WTC11 (cell line): ENCODE measurements around the gene HCRT. TPM values are rescaled to one million over a fixed set of nuclear protein-coding genes. Genes with fewer than 3 reads are reported as not detected.

Experiments used
- ATAC-seq: fragments of 200-7000 bp; cut with Tn5 transposase; 2 replicates; pipeline ENCODE4 v1.10.0; 2021; ENCODE audit warnings: mild to moderate bottlenecking, moderate library complexity
- CTCF ChIA-PET: fragments of 300-600 bp; sonication (Branson Sonifier 250); formaldehyde crosslinking; loops from one replicate; lab custom pipeline; 2021; ENCODE audit warnings: antibody characterized with exemption; lab: Charles Lee
- POLR2A ChIA-PET: fragments of 350-600 bp; sonication (Branson Sonifier 250); formaldehyde crosslinking; loops from one replicate; lab custom pipeline; 2021; ENCODE audit warnings: antibody characterized with exemption; lab: Charles Lee
- DNase-seq: peaks from one replicate; pipeline ENCODE4 v3.0.0; 2021; ENCODE audit warnings: low spot score
- H3K27ac Mint-ChIP-seq: 2 replicates; pipeline ENCODE4 v1.8.0; 2021; ENCODE audit warnings: mixed read lengths
- H3K27me3 Mint-ChIP-seq: 2 replicates; pipeline ENCODE4 v1.8.0; 2021; ENCODE audit warnings: low read depth, mild to moderate bottlenecking, moderate library complexity, mixed read lengths
- H3K36me3 Mint-ChIP-seq: 2 replicates; pipeline ENCODE4 v1.8.0; 2021; ENCODE audit warnings: mixed read lengths
- H3K4me1 Mint-ChIP-seq: 2 replicates; pipeline ENCODE4 v1.8.0; 2022; ENCODE audit warnings: mixed read lengths
- H3K4me3 Mint-ChIP-seq: 2 replicates; pipeline ENCODE4 v1.8.0; 2021; ENCODE audit warnings: mild to moderate bottlenecking, moderate library complexity, mixed read lengths
- H3K9me3 Mint-ChIP-seq: 2 replicates; pipeline ENCODE4 v1.8.0; 2021; ENCODE audit warnings: mixed read lengths
- CBFB ChIP-seq: sonication (generic); formaldehyde crosslinking; IDR thresholded peaks from 2 replicates; pipeline ENCODE4 v1.8.1; 2022; ENCODE audit warnings: mild to moderate bottlenecking, low read depth, missing genetic modification reagents
- CDX4 ChIP-seq: fragments of 250-450 bp; sonication (Bioruptor Pico); IDR thresholded peaks from 2 replicates; pipeline ENCODE4 v1.9.0; 2021; ENCODE audit warnings: moderate library complexity, mild to moderate bottlenecking, inconsistent platforms, borderline replicate concordance
- FOXK1 ChIP-seq: sonication (generic); formaldehyde crosslinking; IDR thresholded peaks from 2 replicates; pipeline ENCODE4 v1.8.0; 2022; ENCODE audit warnings: mild to moderate bottlenecking, moderate library complexity, missing genetic modification reagents
- IRF1 ChIP-seq: sonication (generic); formaldehyde crosslinking; IDR thresholded peaks from 2 replicates; pipeline ENCODE4 v1.8.0; 2023; ENCODE audit warnings: missing genetic modification reagents
- NR1H2 ChIP-seq: sonication (generic); formaldehyde crosslinking; IDR thresholded peaks from 2 replicates; pipeline ENCODE4 v1.9.0; 2021; ENCODE audit warnings: mild to moderate bottlenecking, moderate library complexity, missing genetic modification reagents
- NR2C2 ChIP-seq: sonication (generic); formaldehyde crosslinking; IDR thresholded peaks from 2 replicates; pipeline ENCODE4 v1.8.0; 2022; ENCODE audit warnings: mild to moderate bottlenecking, missing genetic modification reagents
- OVOL2 ChIP-seq: fragments of 250-450 bp; sonication (Bioruptor Pico); IDR thresholded peaks from 2 replicates; pipeline ENCODE4 v1.9.0; 2021; ENCODE audit warnings: mild to moderate bottlenecking, borderline replicate concordance
- PREB ChIP-seq: sonication (generic); formaldehyde crosslinking; IDR thresholded peaks from 2 replicates; pipeline ENCODE4 v1.8.1; 2022; ENCODE audit warnings: mild to moderate bottlenecking, missing genetic modification reagents, moderate library complexity, borderline replicate concordance
- ZBTB21 ChIP-seq: sonication (generic); formaldehyde crosslinking; IDR thresholded peaks from 2 replicates; pipeline ENCODE4 v1.8.1; 2023; ENCODE audit warnings: mild to moderate bottlenecking, missing genetic modification reagents, borderline replicate concordance
- ZNF219 ChIP-seq: sonication (generic); formaldehyde crosslinking; IDR thresholded peaks from 2 replicates; pipeline ENCODE4 v1.8.0; 2023; ENCODE audit warnings: missing genetic modification reagents, mild to moderate bottlenecking, borderline replicate concordance
- ZNF232 ChIP-seq: sonication (generic); formaldehyde crosslinking; IDR thresholded peaks from 2 replicates; pipeline ENCODE4 v1.8.0; 2022; ENCODE audit warnings: mild to moderate bottlenecking, missing genetic modification reagents
- ZNF317 ChIP-seq: sonication (generic); formaldehyde crosslinking; IDR thresholded peaks from 2 replicates; pipeline ENCODE4 v1.8.1; 2023; ENCODE audit warnings: low read depth, mild to moderate bottlenecking, moderate library complexity, missing genetic modification reagents, borderline replicate concordance
- ZNF532 ChIP-seq: fragments of 250-450 bp; sonication (Bioruptor Pico); IDR thresholded peaks from 2 replicates; pipeline ENCODE4 v1.9.0; 2021; ENCODE audit warnings: mild to moderate bottlenecking, borderline replicate concordance
- total RNA-seq: library from RNA; stranded (reverse); gene quantifications from 3 replicates; pipeline ENCODE4 v1.2.3, GENCODE V29; 2021
- TF ChIP-seq, protein P1 (sequence below): fragments of 250-450 bp; sonication (Bioruptor Pico); IDR thresholded peaks from 2 replicates; pipeline ENCODE4 v1.9.0; 2021; ENCODE audit warnings: mild to moderate bottlenecking
- TF ChIP-seq, protein P2 (sequence below): sonication (generic); formaldehyde crosslinking; IDR thresholded peaks from 2 replicates; pipeline ENCODE4 v1.8.0; 2022; ENCODE audit warnings: mild to moderate bottlenecking, missing genetic modification reagents

Gene HCRT
- total RNA-seq, 1 experiment from 2014 or later = not detected

DNA sequence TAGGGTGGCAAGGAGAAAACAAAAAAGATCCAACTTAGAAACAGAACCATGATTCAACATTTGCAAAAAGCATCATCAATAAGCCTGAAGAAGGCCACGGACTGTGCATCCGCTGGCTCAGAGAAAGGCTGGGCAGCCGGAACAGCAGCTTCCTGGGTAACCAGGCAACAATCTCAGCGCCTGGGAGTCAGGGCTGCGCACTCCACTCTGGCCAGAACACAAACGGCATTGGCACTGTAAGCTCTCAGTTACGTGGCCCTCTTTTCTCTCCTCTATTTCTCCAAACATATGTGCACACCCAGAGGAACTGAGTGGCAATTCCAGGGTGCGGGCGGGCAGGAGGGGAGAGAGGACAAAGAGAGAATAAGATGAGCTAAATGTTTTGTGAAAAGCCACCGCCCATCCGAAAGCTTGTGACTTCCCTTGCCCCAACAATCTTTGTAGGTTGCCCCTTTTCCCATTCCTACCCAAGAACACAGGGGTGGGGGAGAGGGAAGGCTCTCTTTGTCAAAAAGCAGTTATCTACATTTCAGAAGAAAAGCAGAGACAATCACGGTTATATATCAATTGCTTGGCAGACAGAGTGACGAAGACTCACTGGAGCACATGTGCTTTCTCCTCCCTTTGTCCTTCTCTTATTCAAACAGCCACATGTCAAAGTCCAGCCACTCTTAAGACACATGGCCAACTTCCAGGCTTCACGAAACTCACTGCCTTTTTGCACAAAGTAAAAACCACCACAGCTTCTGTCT lies 15.6 kb upstream of the HCRT start (continued):
- no peak for TF ChIP-seq ZNF532 (CRISPR knock-in tag)
- TF ChIP-seq, all 79 proteins: peak for 0

DNA sequence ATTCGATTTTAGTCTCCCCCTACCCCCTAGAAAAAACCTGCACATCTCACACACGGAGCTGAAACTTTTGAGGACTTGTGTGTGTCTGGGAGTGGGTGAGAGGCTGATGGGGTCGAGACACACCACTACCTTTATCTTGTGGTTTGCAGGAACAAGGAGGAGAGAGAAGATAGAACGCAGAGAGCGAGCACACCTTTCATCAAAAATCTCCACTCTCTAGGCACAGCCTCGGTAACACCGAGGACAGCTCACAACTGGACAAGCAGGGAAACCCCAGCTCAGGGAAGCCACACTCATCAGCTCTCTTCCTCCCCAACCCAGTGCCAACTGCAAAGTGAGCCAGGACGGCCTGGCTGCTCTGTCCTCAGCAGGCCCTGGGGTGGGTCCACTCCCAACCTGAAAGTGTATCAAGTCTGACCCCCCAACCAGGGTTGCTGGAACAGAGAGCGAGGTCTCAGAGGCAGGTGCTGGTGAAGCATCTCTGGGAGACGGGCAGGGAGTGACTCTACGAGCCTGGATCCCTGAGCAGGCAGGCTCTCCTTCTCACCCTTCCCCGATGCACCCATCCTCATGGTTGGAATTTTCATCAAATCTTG lies 14.3 kb upstream of the HCRT start:
- TF ChIP-seq PREB (CRISPR knock-in tag) (no peak), IRF1 (no peak), ZNF232 (CRISPR knock-in tag) (no peak), FOXK1 (CRISPR knock-in tag) (no peak), NR2C2 (no peak), OVOL2 (CRISPR knock-in tag) (no peak), ZNF219 (CRISPR knock-in tag) (no peak), ZNF317 (no peak), CBFB (CRISPR knock-in tag) (no peak), ZBTB21 (CRISPR knock-in tag) (no peak), NR1H2 (CRISPR knock-in tag) (no peak), CDX4 (no peak)
- TF ChIP-seq, protein P1, sequence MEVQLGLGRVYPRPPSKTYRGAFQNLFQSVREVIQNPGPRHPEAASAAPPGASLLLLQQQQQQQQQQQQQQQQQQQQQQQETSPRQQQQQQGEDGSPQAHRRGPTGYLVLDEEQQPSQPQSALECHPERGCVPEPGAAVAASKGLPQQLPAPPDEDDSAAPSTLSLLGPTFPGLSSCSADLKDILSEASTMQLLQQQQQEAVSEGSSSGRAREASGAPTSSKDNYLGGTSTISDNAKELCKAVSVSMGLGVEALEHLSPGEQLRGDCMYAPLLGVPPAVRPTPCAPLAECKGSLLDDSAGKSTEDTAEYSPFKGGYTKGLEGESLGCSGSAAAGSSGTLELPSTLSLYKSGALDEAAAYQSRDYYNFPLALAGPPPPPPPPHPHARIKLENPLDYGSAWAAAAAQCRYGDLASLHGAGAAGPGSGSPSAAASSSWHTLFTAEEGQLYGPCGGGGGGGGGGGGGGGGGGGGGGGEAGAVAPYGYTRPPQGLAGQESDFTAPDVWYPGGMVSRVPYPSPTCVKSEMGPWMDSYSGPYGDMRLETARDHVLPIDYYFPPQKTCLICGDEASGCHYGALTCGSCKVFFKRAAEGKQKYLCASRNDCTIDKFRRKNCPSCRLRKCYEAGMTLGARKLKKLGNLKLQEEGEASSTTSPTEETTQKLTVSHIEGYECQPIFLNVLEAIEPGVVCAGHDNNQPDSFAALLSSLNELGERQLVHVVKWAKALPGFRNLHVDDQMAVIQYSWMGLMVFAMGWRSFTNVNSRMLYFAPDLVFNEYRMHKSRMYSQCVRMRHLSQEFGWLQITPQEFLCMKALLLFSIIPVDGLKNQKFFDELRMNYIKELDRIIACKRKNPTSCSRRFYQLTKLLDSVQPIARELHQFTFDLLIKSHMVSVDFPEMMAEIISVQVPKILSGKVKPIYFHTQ (CRISPR knock-in tag) = no peak
- TF ChIP-seq, protein P2, sequence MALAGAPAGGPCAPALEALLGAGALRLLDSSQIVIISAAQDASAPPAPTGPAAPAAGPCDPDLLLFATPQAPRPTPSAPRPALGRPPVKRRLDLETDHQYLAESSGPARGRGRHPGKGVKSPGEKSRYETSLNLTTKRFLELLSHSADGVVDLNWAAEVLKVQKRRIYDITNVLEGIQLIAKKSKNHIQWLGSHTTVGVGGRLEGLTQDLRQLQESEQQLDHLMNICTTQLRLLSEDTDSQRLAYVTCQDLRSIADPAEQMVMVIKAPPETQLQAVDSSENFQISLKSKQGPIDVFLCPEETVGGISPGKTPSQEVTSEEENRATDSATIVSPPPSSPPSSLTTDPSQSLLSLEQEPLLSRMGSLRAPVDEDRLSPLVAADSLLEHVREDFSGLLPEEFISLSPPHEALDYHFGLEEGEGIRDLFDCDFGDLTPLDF = no peak
- DNase-seq (no peak), ATAC-seq (no peak)
- Mint-ChIP-seq H3K4me3 (no peak overlapping the region), H3K27ac (peak overlapping the region; percentile 70; the same call in 1 of the 2 replicates), H3K9me3 (no peaks in the 10 kb centered on the region), H3K4me1 (0 out of 2 replicates have a peak, but pooled peaks cover 4% of the 10 kb centered on the region), H3K36me3 (no peaks in the 10 kb centered on the region; the same call in 1 of the 2 replicates), H3K27me3 (no peaks in the 10 kb centered on the region)
- ChIA-PET POLR2A (interaction anchor here (1.3 kb wide), 1 partner anchor 19 kb away, joined by 3 read pairs; no protein-coding TSS in a partner anchor), CTCF (interaction anchor here (0.6 to 2.7 kb wide), 5 partner anchors 12 to 318 kb away, joined by 3 to 13 read pairs (median 4); no protein-coding TSS in a partner anchor)
